CD14-positive monocyte (primary cell): Measurements from ENCODE around the gene TAF4. TPM values are rescaled to one million over a fixed set of nuclear protein-coding genes. Genes with fewer than 3 reads are reported as not detected.

ENCODE experiments used
- DNase-seq, 3 donors: peaks; one replicate each; pipeline ENCODE4 v3.0.0-alpha.2; 2011 to 2022
- H2AFZ ChIP-seq: 2 replicates; pipeline ENCODE4 v1.6.0; 2012; ENCODE audit warnings: mild to moderate bottlenecking, low read depth, low read length, inconsistent platforms; ENCODE audit not compliant: insufficient read depth, poor library complexity, severe bottlenecking
- H3K27ac ChIP-seq, 2 donors: 1 replicate in 1 of 2; 2 replicates in 1 of 2; pipeline ENCODE4 v1.5.1; 2012 to 2013; ENCODE audit warnings: low read length in 2 of 2, control low read depth in 1 of 2, inconsistent platforms in 1 of 2, low read depth in 1 of 2, mild to moderate bottlenecking in 1 of 2
- H3K27me3 ChIP-seq, 2 donors: one replicate each; pipeline versions ENCODE4 v1.6.0 to v1.6.1; 2011 to 2013; ENCODE audit warnings: low read length in 2 of 2; ENCODE audit not compliant: control insufficient read depth in 2 of 2, insufficient read depth in 2 of 2
- H3K36me3 ChIP-seq, 2 donors: replicated peaks in 1 of 2; 1 replicate in 1 of 2; 2 replicates in 1 of 2; pipeline versions ENCODE4 v1.5.1 to v1.6.1; 2012 to 2013; ENCODE audit warnings: low read length in 2 of 2, control low read depth in 1 of 2, inconsistent platforms in 1 of 2, mild to moderate bottlenecking in 1 of 2; ENCODE audit not compliant: insufficient read depth in 2 of 2, control insufficient read depth in 1 of 2
- H3K4me1 ChIP-seq, 2 donors: 1 replicate in 1 of 2; 2 replicates in 1 of 2; pipeline versions ENCODE4 v1.5.1 to v1.6.1; 2012 to 2013; ENCODE audit warnings: low read length in 2 of 2, control low read depth in 1 of 2, inconsistent platforms in 1 of 2, mild to moderate bottlenecking in 1 of 2, moderate library complexity in 1 of 2; ENCODE audit not compliant: insufficient read depth in 2 of 2, control insufficient read depth in 1 of 2
- H3K4me2 ChIP-seq: replicated peaks from 2 replicates; pipeline ENCODE3; 2012; ENCODE audit warnings: low read length, moderate library complexity, mild to moderate bottlenecking; ENCODE audit not compliant: poor library complexity, severe bottlenecking; ENCODE audit errors: extremely low read depth
- H3K4me3 ChIP-seq, 3 experiments: fragments of 200-600 bp in 1 of 3; sonication (generic) in 1 of 3; replicated peaks in 1 of 3; 1 replicate in 2 of 3; 2 replicates in 1 of 3; pipeline ENCODE4 v1.5.1; 2011 to 2013; ENCODE audit warnings: low read length in 3 of 3, mild to moderate bottlenecking in 3 of 3, control low read depth in 2 of 3, low read depth in 2 of 3, inconsistent platforms in 1 of 3, moderate library complexity in 1 of 3
- H3K79me2 ChIP-seq: 2 replicates; pipeline ENCODE4 v1.6.0; 2012; ENCODE audit warnings: mild to moderate bottlenecking, control low read depth, inconsistent platforms, low read length, moderate library complexity; ENCODE audit not compliant: insufficient read depth
- H3K9ac ChIP-seq: 2 replicates; pipeline ENCODE4 v1.6.0; 2017; ENCODE audit warnings: low read length, mild to moderate bottlenecking; ENCODE audit not compliant: insufficient read depth, poor library complexity, severe bottlenecking
- H3K9me3 ChIP-seq, 2 donors: replicated peaks in 1 of 2; 1 replicate in 1 of 2; 2 replicates in 1 of 2; pipeline versions ENCODE4 v1.5.1 to v1.6.1; 2012 to 2013; ENCODE audit warnings: low read length in 2 of 2, control low read depth in 1 of 2; ENCODE audit not compliant: control insufficient read depth in 1 of 2, insufficient read depth in 1 of 2
- H4K20me1 ChIP-seq: 2 replicates; pipeline ENCODE4 v1.6.0; 2012; ENCODE audit warnings: mild to moderate bottlenecking, low read length, control low read depth, moderate library complexity; ENCODE audit not compliant: insufficient read depth
- H3K27ac Mint-ChIP-seq, 7 donors: one replicate each; pipeline ENCODE4 v1.8.0; 2020; ENCODE audit warnings: mild to moderate bottlenecking in 7 of 7, mixed read lengths in 7 of 7, moderate library complexity in 6 of 7, inconsistent platforms in 2 of 7
- H3K27me3 Mint-ChIP-seq, 3 donors: one replicate each; pipeline ENCODE4 v1.8.0; 2021 to 2022; ENCODE audit warnings: low read depth in 3 of 3, mild to moderate bottlenecking in 3 of 3, mixed read lengths in 3 of 3, moderate library complexity in 3 of 3, inconsistent platforms in 1 of 3
- H3K36me3 Mint-ChIP-seq, 2 donors: one replicate each; pipeline ENCODE4 v1.8.0; 2020; ENCODE audit warnings: mixed read lengths in 2 of 2, inconsistent platforms in 1 of 2, mild to moderate bottlenecking in 1 of 2
- H3K4me1 Mint-ChIP-seq: one replicate; pipeline ENCODE4 v1.8.0; 2020; ENCODE audit warnings: mild to moderate bottlenecking, mixed read lengths
- H3K4me3 Mint-ChIP-seq, 2 donors: one replicate each; pipeline ENCODE4 v1.8.0; 2020; ENCODE audit warnings: mild to moderate bottlenecking in 2 of 2, mixed read lengths in 2 of 2, moderate library complexity in 1 of 2
- H3K9me3 Mint-ChIP-seq, 7 donors: one replicate each; pipeline ENCODE4 v1.8.0; 2020 to 2022; ENCODE audit warnings: mixed read lengths in 7 of 7, mild to moderate bottlenecking in 6 of 7, moderate library complexity in 6 of 7, inconsistent platforms in 2 of 7
- CTCF ChIP-seq: fragments of 200-600 bp; IDR thresholded peaks from one replicate; pipeline ENCODE4 v1.8.0; 2022; ENCODE audit warnings: antibody characterized with exemption, mild to moderate bottlenecking
- WGBS: methylation state at CpG from one replicate; pipeline ENCODE4 v1.1.5; 2013; ENCODE audit warnings: missing lambda C conversion rate; ENCODE audit not compliant: insufficient coverage; 5-methylcytosine and 5-hydroxymethylcytosine counted together
- intact Hi-C, 2 donors: fragments of 100-400 bp; cut with micrococcal nuclease; formaldehyde crosslinking; loops; one replicate each; pipeline versions ENCODE4 v1.15.0 to v1.15.1; 2023
- polyA plus RNA-seq, 3 donors: library from polyadenylated mRNA; depleted of rRNA in 1 of 3; unstranded in 2 of 3; stranded (reverse) in 1 of 3; fragments of 300-500 nt in 2 of 3; fragments of >200 nt in 1 of 3; fragmentation: Illumina TruSeq in 2 of 3; gene quantifications; 1 replicate in 2 of 3; 2 replicates in 1 of 3; pipeline ENCODE4 v1.2.3, GENCODE V29; 2012 to 2021

Gene TAF4
- polyA plus RNA-seq, 3 donors, result 0.48 to 14.9 (median 0.99) TPM

- no peak for DNase-seq
Observed at GRCh38 chr20:61941721-61942405, 123.8 kb downstream of the TAF4 start.

More at GRCh38 chr20:61941721-61942405, 123.8 kb downstream of the TAF4 start:
- Histone ChIP-seq H3K4me2 (no peak overlapping the region), H3K27me3 (no peaks in the 10 kb centered on the region), H3K27ac (no peak overlapping the region), H3K4me1 (no peaks in the 10 kb centered on the region), H3K79me2 (no peaks in the 10 kb centered on the region), H3K9me3 (peaks cover 0 to 21% of the 10 kb centered on the region in 2 donors), H3K4me3 (no peak overlapping the region), H3K9ac (no peak overlapping the region), H2AFZ (no peak overlapping the region), H4K20me1 (no peaks in the 10 kb centered on the region), H3K36me3 (no peaks in the 10 kb centered on the region)
- intact Hi-C loops, result no loop called here
- H3K9me3 Mint-ChIP-seq, result peaks cover 0 to 16% (median 6%) of the 10 kb centered on the region in 7 donors
- peaks cover 0 to 5% (median 2%) of the 10 kb centered on the region in 3 donors for H3K27me3 Mint-ChIP-seq
- no peak overlapping the region for H3K4me3 Mint-ChIP-seq
- H3K27ac Mint-ChIP-seq, result no peak overlapping the region
- H3K4me1 Mint-ChIP-seq, result no peaks in the 10 kb centered on the region
- no peaks in the 10 kb centered on the region for H3K36me3 Mint-ChIP-seq
- 89% methylated on average over 13 of the region's 16 CpGs for WGBS
- TF ChIP-seq CTCF, result no peak
